HepG2 (cell line): ENCODE data around the gene DEPDC1B. TPM values are rescaled to one million over a fixed set of nuclear protein-coding genes. Genes with fewer than 3 reads are reported as not detected.

ENCODE experiments used
- ATAC-seq: fragments of 200-7000 bp; cut with Tn5 transposase; 3 replicates; pipeline ENCODE4 v1.9.1; 2020; ENCODE audit warnings: mild to moderate bottlenecking, moderate library complexity
- BruUV-seq: library from RNA; stranded (reverse); fragments of 400-500 nt; replicated peaks from 2 replicates; lab custom pipeline; 2021; lab: Mats Ljungman, UMichigan
- CTCF ChIA-PET: fragments of 300-600 bp; formaldehyde crosslinking; extraction: SDS; loops from one replicate; lab custom pipeline; 2021; ENCODE audit warnings: low total read pairs, inconsistent platforms, low intra/inter-chr PET ratio; lab: Yijun Ruan, JAX
- POLR2A ChIA-PET: fragments of 350-600 bp; sonication (Branson Sonifier 250); formaldehyde crosslinking; loops from one replicate; lab custom pipeline; 2020; ENCODE audit warnings: antibody characterized with exemption, inconsistent platforms; lab: Yijun Ruan, JAX
- DNase-seq: peaks from one replicate; pipeline ENCODE4 v3.0.0-alpha.2; 2015; ENCODE audit warnings: low spot score
- FAIRE-seq: peaks from 3 replicates; lab custom pipeline; 2011; peaks lifted over from hg19 to GRCh38; lab: Jason Lieb, UNC
- H2AFZ ChIP-seq: one replicate; pipeline ENCODE4 v1.6.1; 2011; ENCODE audit warnings: low read length, inconsistent platforms
- H3K27ac ChIP-seq: fragments of 300-600 bp; 3 replicates; pipeline ENCODE4 v1.8.0; 2011; ENCODE audit warnings: mixed run types, mild to moderate bottlenecking, mixed read lengths, low read length, inconsistent platforms; ENCODE audit not compliant: insufficient read depth; ENCODE audit errors: extremely low read length
- H3K27me3 ChIP-seq, 2 experiments: fragments of 200-600 bp in 1 of 2; 2 replicates in 1 of 2; 3 replicates in 1 of 2; pipeline versions ENCODE4 v1.6.0 to v1.8.0; 2011; ENCODE audit warnings: low read length in 2 of 2, mild to moderate bottlenecking in 2 of 2, moderate library complexity in 2 of 2, inconsistent platforms in 1 of 2; ENCODE audit not compliant: insufficient read depth in 2 of 2, control insufficient read depth in 1 of 2
- H3K36me3 ChIP-seq, 2 experiments: fragments of 200-600 bp in 1 of 2; replicated peaks in 1 of 2; 2 replicates in 1 of 2; 3 replicates in 1 of 2; pipeline versions ENCODE4 v1.5.1 to v1.8.0; 2011; ENCODE audit warnings: low read length in 2 of 2, inconsistent platforms in 1 of 2; ENCODE audit not compliant: insufficient read depth in 2 of 2, control insufficient read depth in 1 of 2
- H3K4me1 ChIP-seq: 2 replicates; pipeline ENCODE4 v1.5.1; 2012; ENCODE audit warnings: low read length, inconsistent platforms; ENCODE audit not compliant: insufficient read depth
- H3K4me2 ChIP-seq: 2 replicates; pipeline ENCODE4 v1.6.0; 2011; ENCODE audit warnings: low read depth, low read length, inconsistent platforms
- H3K4me3 ChIP-seq, 3 experiments: fragments of 200-600 bp in 1 of 3; sonication (generic), shearing (Covaris generic) in 1 of 3; replicated peaks in 1 of 3; 2 replicates each; pipeline ENCODE4 v1.5.1; 2011 to 2016; ENCODE audit warnings: low read length in 3 of 3, inconsistent platforms in 2 of 3, low read depth in 2 of 3, mild to moderate bottlenecking in 2 of 3, control low read depth in 1 of 3, mixed read lengths in 1 of 3; ENCODE audit not compliant: insufficient read depth in 1 of 3
- H3K79me2 ChIP-seq: one replicate; pipeline ENCODE4 v1.6.1; 2011; ENCODE audit warnings: low read length, inconsistent platforms; ENCODE audit not compliant: insufficient read depth
- H3K9ac ChIP-seq: 2 replicates; pipeline ENCODE4 v1.6.0; 2011; ENCODE audit warnings: mild to moderate bottlenecking, low read depth, low read length, inconsistent platforms; ENCODE audit not compliant: insufficient read depth
- H3K9me3 ChIP-seq: 2 replicates; pipeline ENCODE4 v1.5.1; 2012; ENCODE audit warnings: mild to moderate bottlenecking, low read length
- H4K20me1 ChIP-seq: 2 replicates; pipeline ENCODE4 v1.6.0; 2011; ENCODE audit warnings: inconsistent platforms, mild to moderate bottlenecking, low read length, moderate library complexity; ENCODE audit not compliant: insufficient read depth
- DR1 ChIP-seq: sonication (generic); formaldehyde crosslinking; IDR thresholded peaks from 2 replicates; pipeline ENCODE4 v1.8.0; 2021; ENCODE audit warnings: mild to moderate bottlenecking, missing genetic modification reagents, inconsistent platforms
- FOXM1 ChIP-seq: sonication (generic); formaldehyde crosslinking; IDR thresholded peaks from 2 replicates; pipeline ENCODE4 v1.5.0; 2020; ENCODE audit warnings: missing genetic modification reagents
- HOXA7 ChIP-seq: sonication (generic); formaldehyde crosslinking; IDR thresholded peaks from 2 replicates; pipeline ENCODE4 v1.8.1; 2022; ENCODE audit warnings: mild to moderate bottlenecking, missing genetic modification reagents, moderate library complexity
- REPIN1 ChIP-seq: sonication (generic); formaldehyde crosslinking; IDR thresholded peaks from 2 replicates; pipeline ENCODE4 v1.8.0; 2022; ENCODE audit warnings: missing genetic modification reagents, low read depth, mild to moderate bottlenecking, borderline replicate concordance
- SCMH1 ChIP-seq: sonication (generic); formaldehyde crosslinking; IDR thresholded peaks from 2 replicates; pipeline ENCODE4 v1.9.0; 2021; ENCODE audit warnings: missing genetic modification reagents, mild to moderate bottlenecking, borderline replicate concordance
- ZFP36 ChIP-seq: fragments of 150-350 bp; IDR thresholded peaks from 2 replicates; pipeline ENCODE4 v1.6.1; 2018; ENCODE audit warnings: borderline replicate concordance, low read length, low read depth; ENCODE audit not compliant: partially characterized antibody
- ZNF232 ChIP-seq: sonication (generic); formaldehyde crosslinking; IDR thresholded peaks from 2 replicates; pipeline ENCODE4 v1.4.0; 2020; ENCODE audit warnings: missing genetic modification reagents, borderline replicate concordance
- ZNF652 ChIP-seq: IDR thresholded peaks from 2 replicates; pipeline ENCODE4 v1.6.1; 2016; ENCODE audit warnings: low read depth, borderline replicate concordance
- ZNF674 ChIP-seq: sonication (generic); formaldehyde crosslinking; IDR thresholded peaks from 2 replicates; pipeline ENCODE4 v1.5.0; 2020; ENCODE audit warnings: low read depth, mild to moderate bottlenecking, missing genetic modification reagents
- ZSCAN31 ChIP-seq: sonication (generic); formaldehyde crosslinking; IDR thresholded peaks from 2 replicates; pipeline ENCODE4 v1.5.0; 2020; ENCODE audit warnings: low read depth, mild to moderate bottlenecking, missing genetic modification reagents
- WGBS: methylation state at CpG from one replicate; pipeline ENCODE4 v1.1.6; 2017; ENCODE audit warnings: low lambda C conversion rate; 5-methylcytosine and 5-hydroxymethylcytosine counted together
- in situ Hi-C: cut with HindIII; loops from 2 replicates; pipeline ENCODE4 v1.10.0; 2017; ENCODE audit warnings: low pct_unique_long_range_greater_than_20kb; ENCODE audit not compliant: extremely low pct_ligation_motif_present
- intact Hi-C: fragments of 100-400 bp; cut with micrococcal nuclease; formaldehyde crosslinking; loops from one replicate; pipeline ENCODE4 v1.10.0; 2022; ENCODE audit not compliant: unreplicated experiment
- polyA plus RNA-seq, 8 experiments: library from polyadenylated mRNA; depleted of rRNA in 3 of 8; stranded (reverse) in 7 of 8; unstranded in 1 of 8; fragments of >200 nt; fragmentation: Illumina TruSeq in 4 of 8; extraction: Trizol in 4 of 8; gene quantifications; 2 replicates each; pipeline versions ENCODE4 v1.2.1 to v1.2.3, GENCODE V29; 2011 to 2016; ENCODE audit warnings: low read depth in 4 of 8, missing spikeins in 1 of 8, mixed read lengths in 1 of 8; ENCODE audit not compliant: insufficient read depth in 1 of 8
- total RNA-seq, 5 experiments: library from RNA; depleted of rRNA; stranded (reverse); fragments of >200 nt; fragmentation: Illumina TruSeq; extraction: Trizol; gene quantifications; 2 replicates each; pipeline ENCODE4 v1.2.3, GENCODE V29; 2016; ENCODE audit warnings: low read depth in 1 of 5
- TF ChIP-seq, protein P1 (sequence below): sonication (generic); formaldehyde crosslinking; IDR thresholded peaks from 2 replicates; pipeline ENCODE4 v1.4.0; 2020; ENCODE audit warnings: mild to moderate bottlenecking, missing genetic modification reagents
- TF ChIP-seq, protein P2 (sequence below): sonication (generic); formaldehyde crosslinking; IDR thresholded peaks from 2 replicates; pipeline ENCODE4 v1.4.0; 2020; ENCODE audit warnings: missing genetic modification reagents
- TF ChIP-seq, protein P3 (sequence below): sonication (generic); formaldehyde crosslinking; IDR thresholded peaks from 2 replicates; pipeline ENCODE4 v1.4.0; 2020; ENCODE audit warnings: low read depth, missing genetic modification reagents
- TF ChIP-seq, protein P4 (sequence below): sonication (generic); formaldehyde crosslinking; IDR thresholded peaks from 2 replicates; pipeline ENCODE4 v1.4.0; 2020; ENCODE audit warnings: missing genetic modification reagents

Gene DEPDC1B
- total and polyA plus RNA-seq, 2 of the 13 experiments (the other 11 are each of a cell fraction or from before 2014, with no cell fraction given) = 29.5 to 51.3 TPM

DNA sequence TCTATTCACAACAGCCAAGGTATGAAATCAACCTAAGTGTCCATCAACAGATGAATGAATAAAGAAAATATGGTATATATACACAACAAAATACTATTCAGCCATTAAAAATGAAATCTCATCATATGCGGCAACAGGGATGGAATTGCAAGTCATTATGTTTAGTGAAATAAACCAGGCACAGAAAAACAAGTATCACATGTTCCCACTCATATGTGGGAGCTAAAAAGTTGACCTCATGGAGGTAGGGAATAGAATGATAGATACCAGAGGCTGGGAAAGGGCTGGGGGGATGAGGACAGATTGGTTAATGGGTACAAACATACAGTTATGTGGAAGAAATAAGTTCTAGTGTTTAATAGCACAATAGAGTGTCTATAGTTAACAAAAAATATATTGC, 149.7 kb downstream of the DEPDC1B start (continued):
- TF ChIP-seq, protein P1, sequence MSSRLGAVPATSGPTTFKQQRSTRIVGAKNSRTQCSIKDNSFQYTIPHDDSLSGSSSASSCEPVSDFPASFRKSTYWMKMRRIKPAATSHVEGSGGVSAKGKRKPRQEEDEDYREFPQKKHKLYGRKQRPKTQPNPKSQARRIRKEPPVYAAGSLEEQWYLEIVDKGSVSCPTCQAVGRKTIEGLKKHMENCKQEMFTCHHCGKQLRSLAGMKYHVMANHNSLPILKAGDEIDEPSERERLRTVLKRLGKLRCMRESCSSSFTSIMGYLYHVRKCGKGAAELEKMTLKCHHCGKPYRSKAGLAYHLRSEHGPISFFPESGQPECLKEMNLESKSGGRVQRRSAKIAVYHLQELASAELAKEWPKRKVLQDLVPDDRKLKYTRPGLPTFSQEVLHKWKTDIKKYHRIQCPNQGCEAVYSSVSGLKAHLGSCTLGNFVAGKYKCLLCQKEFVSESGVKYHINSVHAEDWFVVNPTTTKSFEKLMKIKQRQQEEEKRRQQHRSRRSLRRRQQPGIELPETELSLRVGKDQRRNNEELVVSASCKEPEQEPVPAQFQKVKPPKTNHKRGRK (CRISPR knock-in tag) = no peak

DNA sequence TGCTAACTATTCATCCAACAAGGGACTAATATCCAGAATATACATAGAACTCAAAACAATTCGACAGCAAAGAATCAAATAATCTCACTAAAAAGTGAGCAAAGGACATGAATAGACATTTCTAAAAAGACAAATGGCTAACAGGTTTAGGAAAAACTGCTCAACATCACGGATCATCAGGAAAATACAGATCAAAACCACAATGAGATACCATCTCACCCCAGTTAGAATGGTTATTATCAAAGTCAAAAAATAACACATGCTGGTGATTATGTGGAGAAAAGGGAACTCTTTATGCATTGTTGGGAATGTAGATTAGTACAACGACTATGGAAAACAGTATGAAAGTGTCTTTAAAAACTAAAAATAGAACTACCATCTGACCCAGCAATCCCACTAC, 150.1 kb downstream of the DEPDC1B start:
- Histone ChIP-seq H3K4me2 (no peak overlapping the region), H2AFZ (no peak overlapping the region), H3K9ac (no peak overlapping the region), H3K36me3 (no peaks in the 10 kb centered on the region; a peak in 1 of 5 replicates), H3K27me3 (no peaks in the 10 kb centered on the region), H3K27ac (no peak overlapping the region), H4K20me1 (no peaks in the 10 kb centered on the region), H3K4me1 (no peaks in the 10 kb centered on the region), H3K4me3 (no peak overlapping the region), H3K9me3 (no peaks in the 10 kb centered on the region), H3K79me2 (no peaks in the 10 kb centered on the region)
- no TSS peak for BruUV-seq
- CTCF ChIA-PET = no interaction called here
- intact Hi-C loops (no loop called here), in situ Hi-C loops (no loop called here)
- POLR2A ChIA-PET = no interaction called here
- 70% methylated on average over 3 of the region's 3 CpGs for WGBS
- DNase-seq (no peak), ATAC-seq (no peak), FAIRE-seq (no peak)
- TF ChIP-seq ZNF232 (CRISPR knock-in tag) (no peak), ZSCAN31 (CRISPR knock-in tag) (no peak), DR1 (no peak), ZNF652 (CRISPR knock-in tag) (no peak), ZNF674 (CRISPR knock-in tag) (no peak), FOXM1 (CRISPR knock-in tag) (no peak), SCMH1 (CRISPR knock-in tag) (no peak), ZFP36 (no peak), REPIN1 (CRISPR knock-in tag) (no peak), HOXA7 (no peak)
- TF ChIP-seq, protein P2, sequence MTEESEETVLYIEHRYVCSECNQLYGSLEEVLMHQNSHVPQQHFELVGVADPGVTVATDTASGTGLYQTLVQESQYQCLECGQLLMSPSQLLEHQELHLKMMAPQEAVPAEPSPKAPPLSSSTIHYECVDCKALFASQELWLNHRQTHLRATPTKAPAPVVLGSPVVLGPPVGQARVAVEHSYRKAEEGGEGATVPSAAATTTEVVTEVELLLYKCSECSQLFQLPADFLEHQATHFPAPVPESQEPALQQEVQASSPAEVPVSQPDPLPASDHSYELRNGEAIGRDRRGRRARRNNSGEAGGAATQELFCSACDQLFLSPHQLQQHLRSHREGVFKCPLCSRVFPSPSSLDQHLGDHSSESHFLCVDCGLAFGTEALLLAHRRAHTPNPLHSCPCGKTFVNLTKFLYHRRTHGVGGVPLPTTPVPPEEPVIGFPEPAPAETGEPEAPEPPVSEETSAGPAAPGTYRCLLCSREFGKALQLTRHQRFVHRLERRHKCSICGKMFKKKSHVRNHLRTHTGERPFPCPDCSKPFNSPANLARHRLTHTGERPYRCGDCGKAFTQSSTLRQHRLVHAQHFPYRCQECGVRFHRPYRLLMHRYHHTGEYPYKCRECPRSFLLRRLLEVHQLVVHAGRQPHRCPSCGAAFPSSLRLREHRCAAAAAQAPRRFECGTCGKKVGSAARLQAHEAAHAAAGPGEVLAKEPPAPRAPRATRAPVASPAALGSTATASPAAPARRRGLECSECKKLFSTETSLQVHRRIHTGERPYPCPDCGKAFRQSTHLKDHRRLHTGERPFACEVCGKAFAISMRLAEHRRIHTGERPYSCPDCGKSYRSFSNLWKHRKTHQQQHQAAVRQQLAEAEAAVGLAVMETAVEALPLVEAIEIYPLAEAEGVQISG (CRISPR knock-in tag) = no peak
- TF ChIP-seq, protein P3, sequence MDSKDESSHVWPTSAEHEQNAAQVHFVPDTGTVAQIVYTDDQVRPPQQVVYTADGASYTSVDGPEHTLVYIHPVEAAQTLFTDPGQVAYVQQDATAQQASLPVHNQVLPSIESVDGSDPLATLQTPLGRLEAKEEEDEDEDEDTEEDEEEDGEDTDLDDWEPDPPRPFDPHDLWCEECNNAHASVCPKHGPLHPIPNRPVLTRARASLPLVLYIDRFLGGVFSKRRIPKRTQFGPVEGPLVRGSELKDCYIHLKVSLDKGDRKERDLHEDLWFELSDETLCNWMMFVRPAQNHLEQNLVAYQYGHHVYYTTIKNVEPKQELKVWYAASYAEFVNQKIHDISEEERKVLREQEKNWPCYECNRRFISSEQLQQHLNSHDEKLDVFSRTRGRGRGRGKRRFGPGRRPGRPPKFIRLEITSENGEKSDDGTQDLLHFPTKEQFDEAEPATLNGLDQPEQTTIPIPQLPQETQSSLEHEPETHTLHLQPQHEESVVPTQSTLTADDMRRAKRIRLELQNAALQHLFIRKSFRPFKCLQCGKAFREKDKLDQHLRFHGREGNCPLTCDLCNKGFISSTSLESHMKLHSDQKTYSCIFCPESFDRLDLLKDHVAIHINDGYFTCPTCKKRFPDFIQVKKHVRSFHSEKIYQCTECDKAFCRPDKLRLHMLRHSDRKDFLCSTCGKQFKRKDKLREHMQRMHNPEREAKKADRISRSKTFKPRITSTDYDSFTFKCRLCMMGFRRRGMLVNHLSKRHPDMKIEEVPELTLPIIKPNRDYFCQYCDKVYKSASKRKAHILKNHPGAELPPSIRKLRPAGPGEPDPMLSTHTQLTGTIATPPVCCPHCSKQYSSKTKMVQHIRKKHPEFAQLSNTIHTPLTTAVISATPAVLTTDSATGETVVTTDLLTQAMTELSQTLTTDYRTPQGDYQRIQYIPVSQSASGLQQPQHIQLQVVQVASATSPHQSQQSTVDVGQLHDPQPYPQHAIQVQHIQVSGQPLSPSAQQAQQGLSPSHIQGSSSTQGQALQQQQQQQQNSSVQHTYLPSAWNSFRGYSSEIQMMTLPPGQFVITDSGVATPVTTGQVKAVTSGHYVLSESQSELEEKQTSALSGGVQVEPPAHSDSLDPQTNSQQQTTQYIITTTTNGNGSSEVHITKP (CRISPR knock-in tag) = no peak
- TF ChIP-seq, protein P4, sequence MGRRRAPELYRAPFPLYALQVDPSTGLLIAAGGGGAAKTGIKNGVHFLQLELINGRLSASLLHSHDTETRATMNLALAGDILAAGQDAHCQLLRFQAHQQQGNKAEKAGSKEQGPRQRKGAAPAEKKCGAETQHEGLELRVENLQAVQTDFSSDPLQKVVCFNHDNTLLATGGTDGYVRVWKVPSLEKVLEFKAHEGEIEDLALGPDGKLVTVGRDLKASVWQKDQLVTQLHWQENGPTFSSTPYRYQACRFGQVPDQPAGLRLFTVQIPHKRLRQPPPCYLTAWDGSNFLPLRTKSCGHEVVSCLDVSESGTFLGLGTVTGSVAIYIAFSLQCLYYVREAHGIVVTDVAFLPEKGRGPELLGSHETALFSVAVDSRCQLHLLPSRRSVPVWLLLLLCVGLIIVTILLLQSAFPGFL (CRISPR knock-in tag) = no peak
